GM18861 (cell line): ENCODE data around the gene NDUFC2.
A peak's percentile ranks its signal among the peaks of the same experiment; 100 is the strongest.
"Not testable (repeated sequence)": the region's sequence is repeated elsewhere in the genome, so short reads cannot be mapped to it uniquely, and the experiment has no call there.

Source experiments
- ATAC-seq: cut with Tn5 transposase; IDR thresholded peaks from one replicate; pipeline ENCODE4 v1.9.1; 2021; ENCODE audit not compliant: unreplicated experiment

Gene NDUFC2

DNA sequence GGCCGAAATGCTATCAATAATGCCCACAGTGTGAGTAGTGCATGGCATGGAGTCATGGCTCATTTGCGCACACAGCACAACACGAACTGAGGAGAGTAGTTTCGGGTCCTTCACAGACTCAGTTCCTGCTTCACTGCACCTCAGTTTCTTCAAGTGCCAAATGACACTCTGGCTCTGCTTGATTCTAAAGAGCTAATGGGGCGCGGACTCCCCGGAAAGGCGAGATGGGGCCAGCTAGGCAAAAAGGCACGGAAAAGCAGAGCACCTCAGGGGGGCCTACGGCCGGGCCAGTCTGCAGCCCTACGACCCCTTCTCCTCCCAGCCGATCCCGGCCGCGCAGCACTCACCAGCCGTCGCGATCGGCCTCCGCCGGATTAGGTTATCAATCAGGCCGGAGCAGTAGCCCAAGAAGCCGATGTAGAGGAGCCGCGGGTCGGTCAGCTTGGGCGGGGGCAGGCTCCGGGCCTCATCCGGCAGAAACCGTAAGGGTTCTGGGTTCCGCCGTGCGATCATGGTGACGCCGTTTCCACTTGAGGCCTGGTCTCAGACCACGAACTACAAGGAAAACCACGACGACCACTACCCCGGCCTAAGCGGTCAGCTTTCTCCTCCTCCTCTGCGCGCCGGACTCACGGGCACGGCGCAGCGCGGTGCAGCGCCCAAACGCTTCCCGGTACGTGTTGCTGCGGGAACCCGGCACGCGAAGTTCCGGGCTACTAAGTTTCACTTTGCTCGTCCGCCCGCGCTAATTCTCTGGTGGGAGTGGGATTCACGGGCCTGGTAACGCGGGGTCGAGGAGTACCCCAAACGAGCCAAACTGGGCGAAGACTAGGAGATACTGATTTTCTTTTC lies at the start of gene NDUFC2:
Gene NDUFC2, minus strand, starts transcription at position 631 of the 852 bp plus-strand sequence. Its CDS starts 118 bp downstream, at position 513.
- peak; percentile 55 for ATAC-seq

DNA sequence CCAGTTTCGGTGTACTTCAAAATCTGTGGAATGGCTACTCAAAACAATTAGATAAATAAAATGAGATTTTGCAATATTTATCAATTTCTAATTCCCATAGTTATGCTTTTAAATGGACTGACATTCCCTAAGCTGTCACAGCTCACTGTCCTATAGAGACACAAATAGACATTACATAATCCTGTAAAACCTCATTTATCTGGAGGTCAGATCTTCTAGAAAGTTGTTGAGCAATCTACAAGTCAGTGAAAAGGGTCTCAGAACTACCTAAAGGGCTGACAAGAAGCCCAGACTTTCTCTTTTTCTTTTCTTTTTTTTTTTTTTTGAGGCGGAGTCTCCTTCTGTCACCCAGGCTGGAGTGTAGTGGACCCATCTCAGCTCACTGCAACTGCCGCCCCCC lies 47.7 kb upstream of the NDUFC2 start:
- no peak for ATAC-seq

- ATAC-seq: no peak
Measured at GRCh38 chr11:78112582-78113275, 33.1 kb upstream of the NDUFC2 start.

DNA sequence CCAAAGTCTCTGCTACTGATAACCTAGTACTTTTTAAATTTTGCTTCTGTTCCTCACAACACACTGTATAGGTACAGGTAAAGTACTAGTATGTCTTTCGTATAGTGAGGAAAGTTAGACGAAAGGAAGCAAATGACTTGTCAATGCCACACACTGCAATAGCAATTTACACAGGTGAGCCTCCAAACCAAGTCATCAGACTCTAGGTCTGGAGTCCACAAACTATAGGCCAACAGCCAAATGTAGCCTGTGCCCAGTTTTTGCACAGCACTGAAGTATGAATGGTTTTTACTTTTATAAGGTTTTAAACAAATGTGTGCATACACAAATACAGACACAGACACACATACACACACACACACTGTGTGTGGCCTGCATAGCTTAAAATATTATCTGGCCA lies 31.6 kb upstream of the NDUFC2 start:
- no peak for ATAC-seq

GRCh38 chr11:78110830-78111229 lies 31.2 kb upstream of the NDUFC2 start:
- no peak for ATAC-seq

GRCh38 chr11:78110351-78110750 lies 30.7 kb upstream of the NDUFC2 start:
- no peak for ATAC-seq

DNA sequence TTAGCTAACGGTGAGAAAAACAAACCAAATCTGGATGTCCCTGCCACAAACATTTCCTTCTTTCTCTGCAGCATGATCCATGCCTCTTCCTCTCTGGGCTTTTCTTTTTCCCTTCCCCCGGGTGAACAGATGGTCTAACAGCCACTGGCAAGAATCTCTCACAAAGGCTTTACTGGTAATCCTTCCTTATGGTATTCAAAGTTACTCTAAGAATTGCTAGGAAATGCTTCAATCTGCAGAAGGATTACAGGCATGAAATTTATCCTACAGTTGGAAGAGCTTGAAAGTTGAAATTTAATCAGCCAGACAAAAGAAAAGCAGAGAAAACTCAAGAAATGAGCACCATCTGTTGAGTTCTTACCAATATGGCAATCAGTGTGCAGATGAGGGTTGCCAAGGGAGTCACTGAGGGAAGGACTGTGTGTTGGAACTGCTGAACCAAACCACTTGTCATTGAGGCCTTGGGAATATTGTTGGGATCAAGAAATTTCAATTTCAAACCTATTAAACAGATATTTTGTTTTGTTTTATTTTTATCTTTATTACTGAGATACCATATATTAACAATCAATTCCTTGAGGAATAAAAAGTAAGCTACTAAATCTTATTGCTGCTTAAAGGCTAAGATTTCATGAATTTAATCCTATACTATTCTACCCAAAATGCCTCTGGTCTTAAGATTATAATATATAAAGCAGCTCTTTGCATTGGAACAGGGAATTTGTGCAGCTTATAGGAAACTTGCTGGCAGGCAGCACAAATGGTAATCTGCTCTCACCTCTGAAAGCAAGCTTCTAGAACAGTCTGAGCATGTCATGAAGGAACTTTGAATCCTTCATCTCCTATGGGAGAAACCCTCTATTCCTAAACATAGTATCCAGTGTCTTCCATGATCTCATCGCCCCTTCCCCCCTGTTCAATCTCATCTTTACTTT lies 29.7 kb upstream of the NDUFC2 start:
- no peak for ATAC-seq

GRCh38 chr11:78100676-78101472 lies 21.2 kb upstream of the NDUFC2 start:
- no peak for ATAC-seq

DNA sequence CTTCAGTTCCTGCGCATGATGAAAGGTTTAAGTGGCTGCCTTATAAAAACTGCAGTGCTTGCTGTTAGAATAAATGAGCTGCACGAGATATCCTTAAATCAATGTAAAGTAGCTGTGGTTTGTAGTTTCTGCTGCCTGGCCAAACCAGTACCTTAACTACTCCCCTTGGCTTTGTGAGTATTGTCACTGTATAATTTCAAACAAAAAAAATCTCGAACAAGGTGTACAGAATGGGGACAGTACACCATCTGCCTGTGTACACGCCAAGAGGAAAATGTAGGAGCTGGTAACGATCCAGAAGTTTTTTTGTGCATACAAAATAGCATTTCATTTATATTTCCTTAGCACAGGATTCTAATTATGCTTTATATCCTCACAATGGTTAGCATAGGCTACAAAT lies 20.6 kb upstream of the NDUFC2 start:
- no peak for ATAC-seq

DNA sequence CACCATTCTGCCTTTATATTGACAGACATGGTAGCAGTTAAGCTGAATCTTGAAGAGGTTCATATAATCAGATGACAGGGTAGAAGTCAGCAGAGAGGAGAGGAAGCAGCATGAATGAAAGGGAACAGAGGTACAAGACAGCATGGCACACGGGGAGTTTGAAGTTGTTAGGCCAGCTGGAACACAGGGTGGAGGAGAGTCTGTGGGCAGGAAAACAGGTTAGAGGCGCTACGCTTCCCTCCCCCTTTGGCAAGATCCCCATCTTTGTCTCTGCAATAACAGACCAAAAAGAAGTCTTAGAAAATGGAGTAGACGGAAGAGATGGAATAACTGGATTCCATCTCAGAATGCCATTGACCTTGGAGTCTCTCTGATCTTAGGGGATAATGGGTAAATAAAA lies 20.0 kb upstream of the NDUFC2 start:
- no peak for ATAC-seq

DNA sequence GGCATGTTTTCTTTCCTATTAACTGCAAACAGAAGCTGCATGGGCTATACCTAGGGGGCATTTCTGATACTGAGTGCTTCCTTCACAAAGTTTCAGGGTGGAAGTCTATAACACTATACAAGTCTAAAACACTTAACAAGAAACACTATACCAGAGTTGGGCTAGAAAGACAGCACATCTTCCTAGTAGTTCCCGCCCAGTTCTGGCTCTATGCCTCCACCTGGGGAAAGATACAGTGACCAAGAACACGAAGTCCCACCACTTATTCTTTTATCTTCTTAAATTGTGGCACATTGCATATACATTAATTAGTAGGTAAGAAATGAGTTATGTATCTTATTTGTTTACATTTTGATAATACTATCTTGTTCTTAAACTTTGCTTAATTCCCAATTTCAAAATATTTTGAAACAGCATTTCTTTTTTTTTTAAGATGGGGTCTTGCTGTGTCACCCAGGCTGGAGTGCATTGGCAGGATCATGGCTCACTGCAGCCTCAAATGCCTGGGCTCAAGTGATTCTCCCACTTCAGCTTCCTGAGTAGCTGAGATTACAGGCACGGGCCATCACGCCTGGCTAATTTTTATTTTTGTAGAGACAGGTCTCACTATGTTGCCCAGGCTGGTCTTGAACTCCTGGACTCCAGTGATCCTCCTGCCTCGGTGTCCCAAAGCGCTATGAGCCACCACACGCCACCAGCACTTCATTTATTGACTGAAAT lies 18.2 kb upstream of the NDUFC2 start:
- ATAC-seq: no peak

DNA sequence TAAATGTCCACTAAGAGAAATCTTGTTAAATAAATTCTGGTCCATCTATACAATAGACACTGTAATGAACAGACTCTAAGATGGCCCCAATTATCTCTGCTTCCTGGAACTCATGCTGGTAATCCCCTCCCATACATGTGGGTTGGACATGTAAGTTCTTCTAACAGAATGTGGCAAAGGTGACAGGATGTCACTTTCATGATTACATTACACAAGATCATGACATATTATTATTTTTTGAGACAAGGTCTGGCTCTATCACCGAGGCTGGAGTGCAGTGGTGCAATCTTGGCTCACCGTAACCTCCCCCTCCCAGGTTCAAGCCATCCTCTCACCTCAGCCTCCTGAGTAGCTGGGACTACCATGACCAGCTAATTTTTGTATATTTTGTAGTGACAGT lies 14.6 kb upstream of the NDUFC2 start:
- ATAC-seq: no peak

- not testable (repeated sequence) for ATAC-seq
Measured at GRCh38 chr11:78086521-78087074, 6.9 kb upstream of the NDUFC2 start.

GRCh38 chr11:78085972-78086371 lies 6.3 kb upstream of the NDUFC2 start:
- no peak for ATAC-seq

- ATAC-seq: not testable (repeated sequence)
Measured at GRCh38 chr11:78084506-78084905, 4.8 kb upstream of the NDUFC2 start.

- ATAC-seq: no peak
Measured at GRCh38 chr11:78083021-78083420, 3.4 kb upstream of the NDUFC2 start.

- no peak for ATAC-seq
Measured at GRCh38 chr11:78082146-78082545, 2.5 kb upstream of the NDUFC2 start.

DNA sequence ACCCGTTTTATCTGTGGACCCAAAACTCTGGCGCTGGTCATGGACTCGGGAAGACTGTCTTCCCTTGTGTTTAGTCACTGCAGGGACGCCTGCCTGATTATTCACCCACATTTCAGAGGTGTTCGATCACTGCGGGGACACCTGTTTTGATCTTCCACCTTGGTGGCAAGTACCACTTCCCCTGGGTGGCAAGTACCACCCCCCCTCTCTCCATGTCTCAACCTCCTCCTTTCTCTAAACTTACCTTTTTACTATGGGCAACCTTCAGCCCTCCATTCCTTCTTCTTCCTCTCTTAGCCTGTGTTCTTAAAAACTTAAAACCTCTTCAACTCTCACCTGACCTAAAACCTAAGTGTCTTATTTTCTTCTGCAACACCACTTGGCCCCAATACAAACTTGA lies 1.9 kb upstream of the NDUFC2 start:
- no peak for ATAC-seq

DNA sequence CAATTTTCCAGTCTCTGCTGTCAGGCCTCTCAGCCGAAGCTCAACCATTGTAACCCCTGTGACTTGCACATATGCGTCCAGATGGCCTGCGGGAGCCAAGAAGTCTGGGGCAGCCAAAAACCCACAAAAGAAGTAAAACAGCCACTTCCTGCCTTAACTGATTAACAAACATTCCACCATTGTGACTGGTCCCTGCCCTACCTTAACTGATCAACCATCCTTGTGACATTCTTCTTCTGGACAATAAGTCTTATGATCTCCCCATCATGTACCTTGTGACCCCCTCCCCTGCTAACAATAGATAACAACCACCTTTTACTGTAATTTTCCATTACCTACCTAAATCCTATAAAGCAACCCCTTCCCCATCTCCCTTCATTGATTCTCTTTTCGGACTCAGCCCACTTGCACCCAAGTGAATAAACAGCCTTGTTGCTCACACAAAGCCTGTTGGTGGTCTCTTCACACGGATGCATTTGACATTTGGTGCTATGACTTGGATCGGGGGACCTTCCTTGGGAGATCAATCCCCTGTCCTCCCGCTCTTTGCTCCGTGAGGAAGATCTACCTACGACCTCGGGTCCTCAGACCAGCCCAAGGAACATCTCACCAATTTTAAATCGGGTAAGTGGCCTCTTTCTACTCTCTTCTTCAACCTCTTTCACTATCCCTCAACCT lies 1.3 kb upstream of the NDUFC2 start:
- no peak for ATAC-seq
